Measurements from ENCODE around the gene NCOA6. TPM values are rescaled to one million over a fixed set of nuclear protein-coding genes. Genes with fewer than 3 reads are reported as not detected.
A peak's percentile ranks its signal among the peaks of the same experiment; 100 is the strongest.
"Not testable (repeated sequence)": the region's sequence is repeated elsewhere in the genome, so short reads cannot be mapped to it uniquely, and the experiment has no call there.

Gene NCOA6
- total RNA-seq, 1 donor from 2014 or later: 80.7 TPM

DNA sequence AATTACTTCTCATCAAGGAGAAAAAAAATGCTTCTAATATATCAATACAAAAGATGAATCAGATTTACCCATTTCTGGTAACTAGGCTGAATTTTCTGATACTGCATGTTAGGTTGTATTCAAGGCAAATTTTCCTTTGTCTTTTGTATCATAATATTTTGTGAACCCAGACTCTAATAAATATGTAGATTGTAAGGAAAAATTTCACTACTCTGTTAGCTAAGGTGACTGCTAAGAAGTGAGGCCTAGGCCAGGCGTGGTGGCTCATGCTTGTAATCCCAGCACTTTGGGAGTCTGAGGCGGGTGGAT is 108.6 kb downstream of the NCOA6 start:
- Mint-ChIP-seq H3K27ac (no peak overlapping the region), H3K4me1 (ENCODE audit: low read depth) (peaks cover 12% of the 10 kb centered on the region), H3K4me3 (ENCODE audit: low read depth) (no peak overlapping the region), H3K36me3 (ENCODE audit: insufficient read depth) (peaks cover 33% of the 10 kb centered on the region), H3K9me3 (ENCODE audit: low read depth) (no peaks in the 10 kb centered on the region), H3K27me3 (no peaks in the 10 kb centered on the region)
- TF ChIP-seq, protein P1, sequence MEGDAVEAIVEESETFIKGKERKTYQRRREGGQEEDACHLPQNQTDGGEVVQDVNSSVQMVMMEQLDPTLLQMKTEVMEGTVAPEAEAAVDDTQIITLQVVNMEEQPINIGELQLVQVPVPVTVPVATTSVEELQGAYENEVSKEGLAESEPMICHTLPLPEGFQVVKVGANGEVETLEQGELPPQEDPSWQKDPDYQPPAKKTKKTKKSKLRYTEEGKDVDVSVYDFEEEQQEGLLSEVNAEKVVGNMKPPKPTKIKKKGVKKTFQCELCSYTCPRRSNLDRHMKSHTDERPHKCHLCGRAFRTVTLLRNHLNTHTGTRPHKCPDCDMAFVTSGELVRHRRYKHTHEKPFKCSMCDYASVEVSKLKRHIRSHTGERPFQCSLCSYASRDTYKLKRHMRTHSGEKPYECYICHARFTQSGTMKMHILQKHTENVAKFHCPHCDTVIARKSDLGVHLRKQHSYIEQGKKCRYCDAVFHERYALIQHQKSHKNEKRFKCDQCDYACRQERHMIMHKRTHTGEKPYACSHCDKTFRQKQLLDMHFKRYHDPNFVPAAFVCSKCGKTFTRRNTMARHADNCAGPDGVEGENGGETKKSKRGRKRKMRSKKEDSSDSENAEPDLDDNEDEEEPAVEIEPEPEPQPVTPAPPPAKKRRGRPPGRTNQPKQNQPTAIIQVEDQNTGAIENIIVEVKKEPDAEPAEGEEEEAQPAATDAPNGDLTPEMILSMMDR (IDR thresholded peaks at IDR 0.05; ENCODE audit: unreplicated experiment): no peak
- DNase-seq (ENCODE audit: low spot score, unreplicated experiment): no peak

DNA sequence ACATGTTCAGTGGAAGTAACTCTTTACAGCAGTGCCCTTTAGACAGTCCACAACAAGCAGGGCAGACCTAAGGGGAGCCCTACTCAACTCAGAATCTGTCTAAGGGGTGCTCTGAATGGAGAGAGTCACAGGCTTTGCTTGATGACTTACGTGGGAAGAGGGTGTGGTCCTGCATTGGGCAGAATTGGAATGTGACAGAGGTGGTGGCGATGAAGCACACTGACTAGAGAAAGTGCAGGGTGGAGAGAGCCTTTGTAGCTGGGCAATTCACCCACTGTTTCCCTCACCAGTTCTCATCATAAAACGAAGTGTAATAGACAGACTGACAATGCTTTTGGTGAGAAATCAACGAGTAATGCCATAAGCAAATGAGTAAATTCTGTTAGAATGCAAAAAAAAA is 110.1 kb downstream of the NCOA6 start:
- Mint-ChIP-seq H3K4me3 (ENCODE audit: low read depth) (no peak overlapping the region), H3K27ac (no peak overlapping the region), H3K36me3 (ENCODE audit: insufficient read depth) (peaks cover 31% of the 10 kb centered on the region), H3K27me3 (peaks cover 6% of the 10 kb centered on the region), H3K4me1 (ENCODE audit: low read depth) (peaks cover 10% of the 10 kb centered on the region), H3K9me3 (ENCODE audit: low read depth) (no peaks in the 10 kb centered on the region)
- no peak for DNase-seq (ENCODE audit: low spot score, unreplicated experiment)
- TF ChIP-seq, protein P1 (IDR thresholded peaks at IDR 0.05; ENCODE audit: unreplicated experiment): no peak

DNA sequence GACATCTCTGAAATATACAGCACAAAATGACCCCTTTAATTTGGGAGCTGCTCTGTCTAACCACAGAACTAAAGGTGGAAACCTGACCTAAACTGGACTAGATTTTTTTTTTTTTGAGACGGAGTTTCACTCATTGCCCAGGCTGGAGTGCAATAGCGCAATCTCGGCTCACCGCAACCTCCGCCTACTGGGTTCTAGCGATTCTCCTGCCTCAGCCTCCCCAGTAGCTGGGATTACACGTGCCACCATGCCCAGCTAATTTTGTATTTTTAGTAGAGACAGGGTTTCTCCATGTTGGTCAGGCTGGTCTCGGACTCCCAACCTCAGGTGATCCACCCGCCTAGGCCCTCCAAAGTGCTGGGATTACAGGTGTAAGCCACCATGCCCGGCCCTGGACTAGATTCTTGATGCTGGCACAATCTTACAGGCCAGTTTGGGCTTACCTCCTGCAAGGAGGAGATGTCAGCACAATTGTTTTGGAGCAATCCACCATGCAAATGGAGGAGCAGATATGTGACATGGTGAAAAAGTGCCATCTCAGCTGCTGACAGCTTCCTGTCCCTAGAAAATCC is 111.4 kb downstream of the NCOA6 start:
- not testable (repeated sequence) for DNase-seq (ENCODE audit: low spot score, unreplicated experiment); H3K27me3 Mint-ChIP-seq; H3K27ac Mint-ChIP-seq; H3K4me3 Mint-ChIP-seq (ENCODE audit: low read depth); H3K4me1 Mint-ChIP-seq (ENCODE audit: low read depth); H3K9me3 Mint-ChIP-seq (ENCODE audit: low read depth)
- peaks cover 23% of the 10 kb centered on the region for H3K36me3 Mint-ChIP-seq (ENCODE audit: insufficient read depth)

DNA sequence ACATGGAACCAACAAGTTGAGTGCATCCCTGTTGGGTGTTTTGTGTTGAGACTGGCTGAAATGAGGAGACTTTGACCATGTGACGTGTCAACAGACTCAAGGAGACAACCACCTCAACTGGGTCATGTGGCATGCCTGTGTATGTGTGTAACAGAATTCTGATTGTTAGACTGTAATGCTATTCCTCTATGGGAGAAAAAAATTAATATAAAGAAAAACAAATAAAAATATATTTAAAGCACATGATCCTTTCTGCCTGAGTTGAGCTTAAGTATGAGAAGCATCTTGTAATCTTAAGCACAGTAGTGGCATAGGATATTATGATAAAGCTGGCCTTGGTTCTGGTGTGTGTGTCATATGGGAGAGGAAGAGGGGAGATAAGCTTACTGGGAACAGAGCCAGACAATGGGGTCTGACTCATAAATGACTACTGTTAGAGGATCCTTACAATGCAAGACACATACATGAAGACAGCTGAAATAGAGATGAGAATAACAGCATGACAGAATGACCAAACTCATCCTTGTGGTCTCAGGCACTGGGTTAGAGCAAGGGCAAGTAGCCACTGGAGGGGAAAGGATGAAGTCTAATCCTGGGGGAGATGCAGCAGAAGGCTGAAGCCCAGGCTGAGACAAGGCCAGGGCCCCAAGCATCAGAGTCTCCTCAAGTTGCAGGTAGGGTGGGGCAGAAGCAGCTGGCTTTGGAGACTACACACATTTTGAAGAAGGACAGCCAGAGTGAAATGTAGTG is 112.1 kb downstream of the NCOA6 start:
- peaks cover 20% of the 10 kb centered on the region for H3K36me3 Mint-ChIP-seq (ENCODE audit: insufficient read depth)
- peak overlapping the region; percentile 46 for H3K27ac Mint-ChIP-seq
- TF ChIP-seq, protein P1 (IDR thresholded peaks at IDR 0.05; ENCODE audit: unreplicated experiment): no peak
- no peak for DNase-seq (ENCODE audit: low spot score, unreplicated experiment)
- peaks cover 10% of the 10 kb centered on the region for H3K4me1 Mint-ChIP-seq (ENCODE audit: low read depth)
- no peaks in the 10 kb centered on the region for H3K9me3 Mint-ChIP-seq (ENCODE audit: low read depth)
- H3K27me3 Mint-ChIP-seq: peaks cover 13% of the 10 kb centered on the region
- no peak overlapping the region for H3K4me3 Mint-ChIP-seq (ENCODE audit: low read depth)

DNA sequence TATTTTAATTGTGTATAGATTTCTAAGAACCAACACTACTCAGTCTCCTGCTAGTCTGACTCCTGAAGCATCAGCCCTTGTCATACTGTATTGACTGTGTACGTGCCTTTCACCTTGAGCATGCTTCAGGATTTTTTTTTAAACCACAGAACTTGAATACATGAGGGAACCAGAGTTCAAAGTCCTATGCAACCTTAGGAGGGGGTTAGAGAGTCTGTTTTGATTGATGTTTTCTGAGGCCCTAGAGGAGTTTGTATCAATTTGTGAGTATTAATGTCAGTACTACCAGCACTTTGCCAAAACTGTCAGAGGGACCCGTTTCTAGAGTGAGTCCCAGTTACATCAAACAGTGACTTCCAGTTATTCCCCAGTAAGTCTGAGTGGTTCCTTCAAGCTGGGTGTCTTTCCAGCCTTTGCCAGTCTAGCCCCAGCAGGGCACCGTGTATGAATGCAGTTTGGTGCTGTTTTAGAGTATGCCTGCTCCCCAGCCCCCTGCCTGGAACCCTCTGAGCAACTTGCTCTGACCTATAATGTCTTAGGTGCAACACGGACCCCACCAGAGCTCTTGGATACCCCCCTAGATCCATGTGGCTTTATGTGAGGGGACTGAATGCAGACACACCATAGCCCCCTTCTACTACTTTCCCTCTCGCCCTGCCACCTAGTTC is 112.8 kb downstream of the NCOA6 start:
- TF ChIP-seq, protein P1 (IDR thresholded peaks at IDR 0.05; ENCODE audit: unreplicated experiment): no peak
- no peak overlapping the region for H3K27ac Mint-ChIP-seq
- no peak for DNase-seq (ENCODE audit: low spot score, unreplicated experiment)
- H3K36me3 Mint-ChIP-seq (ENCODE audit: insufficient read depth): peaks cover 17% of the 10 kb centered on the region
- H3K9me3 Mint-ChIP-seq (ENCODE audit: low read depth): no peaks in the 10 kb centered on the region
- no peak overlapping the region for H3K4me3 Mint-ChIP-seq (ENCODE audit: low read depth)
- peaks cover 19% of the 10 kb centered on the region for H3K27me3 Mint-ChIP-seq
- H3K4me1 Mint-ChIP-seq (ENCODE audit: low read depth): peaks cover 8% of the 10 kb centered on the region
